ENCODE results near the gene GPSM1.

GPSM1 gene

GRCh38 chr9:136381966-136382513 is 54.7 kb downstream of the GPSM1 start:
- DNase-seq (ENCODE audit: low read depth in 2 of 2), result no peak
- no peak overlapping the region for H3K4me3 ChIP-seq (replicated peaks in 1 of 2; ENCODE audit: low read depth in 2 of 2, low read length in 2 of 2)
- TF ChIP-seq, protein P1, sequence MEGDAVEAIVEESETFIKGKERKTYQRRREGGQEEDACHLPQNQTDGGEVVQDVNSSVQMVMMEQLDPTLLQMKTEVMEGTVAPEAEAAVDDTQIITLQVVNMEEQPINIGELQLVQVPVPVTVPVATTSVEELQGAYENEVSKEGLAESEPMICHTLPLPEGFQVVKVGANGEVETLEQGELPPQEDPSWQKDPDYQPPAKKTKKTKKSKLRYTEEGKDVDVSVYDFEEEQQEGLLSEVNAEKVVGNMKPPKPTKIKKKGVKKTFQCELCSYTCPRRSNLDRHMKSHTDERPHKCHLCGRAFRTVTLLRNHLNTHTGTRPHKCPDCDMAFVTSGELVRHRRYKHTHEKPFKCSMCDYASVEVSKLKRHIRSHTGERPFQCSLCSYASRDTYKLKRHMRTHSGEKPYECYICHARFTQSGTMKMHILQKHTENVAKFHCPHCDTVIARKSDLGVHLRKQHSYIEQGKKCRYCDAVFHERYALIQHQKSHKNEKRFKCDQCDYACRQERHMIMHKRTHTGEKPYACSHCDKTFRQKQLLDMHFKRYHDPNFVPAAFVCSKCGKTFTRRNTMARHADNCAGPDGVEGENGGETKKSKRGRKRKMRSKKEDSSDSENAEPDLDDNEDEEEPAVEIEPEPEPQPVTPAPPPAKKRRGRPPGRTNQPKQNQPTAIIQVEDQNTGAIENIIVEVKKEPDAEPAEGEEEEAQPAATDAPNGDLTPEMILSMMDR (IDR thresholded peaks at IDR 0.05; ENCODE audit: low read depth, low read length), result no peak

GRCh38 chr9:136383436-136383835 is 56.1 kb downstream of the GPSM1 start:
- TF ChIP-seq, protein P1 (IDR thresholded peaks at IDR 0.05; ENCODE audit: low read depth, low read length), result no peak
- no peak overlapping the region for H3K4me3 ChIP-seq (replicated peaks in 1 of 2; ENCODE audit: low read depth in 2 of 2, low read length in 2 of 2)

DNA sequence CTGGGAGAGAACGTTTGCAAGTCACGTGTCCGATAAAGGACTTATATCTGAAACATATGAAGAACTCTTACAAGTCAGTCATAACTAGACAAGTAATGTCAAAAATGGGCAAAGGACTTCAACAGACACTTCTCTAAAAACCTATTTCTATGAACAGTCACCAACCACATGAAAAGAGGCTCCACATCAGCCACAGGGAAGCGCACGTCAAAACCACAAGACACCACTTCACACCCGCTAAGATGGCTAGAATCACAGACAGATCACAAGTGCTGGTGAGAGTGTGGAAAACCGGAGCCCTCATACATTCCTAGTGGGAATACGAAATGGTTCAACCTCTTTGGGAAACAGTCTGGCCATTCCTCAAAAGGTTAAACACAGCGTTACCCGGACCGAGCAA is 57.7 kb downstream of the GPSM1 start:
- no peak overlapping the region for H3K4me3 ChIP-seq (replicated peaks in 1 of 2; ENCODE audit: low read depth in 2 of 2, low read length in 2 of 2)
- DNase-seq (ENCODE audit: low read depth in 2 of 2), result no peak
- TF ChIP-seq, protein P1 (IDR thresholded peaks at IDR 0.05; ENCODE audit: low read depth, low read length), result no peak

More at GRCh38 chr9:136383436-136383835, 56.1 kb downstream of the GPSM1 start:
- no peak for DNase-seq (ENCODE audit: low read depth in 2 of 2)

GRCh38 chr9:136386018-136386417 is 58.7 kb downstream of the GPSM1 start:
- TF ChIP-seq, protein P1 (IDR thresholded peaks at IDR 0.05; ENCODE audit: low read depth, low read length), result no peak
- no peak overlapping the region for H3K4me3 ChIP-seq (replicated peaks in 1 of 2; ENCODE audit: low read depth in 2 of 2, low read length in 2 of 2)

DNA sequence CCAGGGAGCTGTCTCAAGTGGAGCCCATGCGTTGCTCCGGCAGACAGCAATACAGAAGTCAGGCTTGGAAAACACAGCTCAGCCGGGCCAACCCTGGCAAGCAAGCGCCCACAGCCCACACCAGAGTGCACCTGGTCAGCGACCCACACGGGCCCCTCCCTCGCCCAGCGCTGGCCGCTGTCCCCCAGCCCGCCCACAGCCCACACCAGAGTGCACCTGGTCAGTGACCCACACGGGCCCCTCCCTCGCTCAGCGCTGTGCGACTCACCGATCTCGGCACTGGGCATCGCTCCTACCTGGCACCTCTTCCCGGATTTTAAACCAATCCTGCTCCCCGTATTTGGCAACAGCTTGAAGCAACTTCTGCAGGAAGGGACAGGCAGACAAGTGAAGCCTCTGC is 59.9 kb downstream of the GPSM1 start:
- TF ChIP-seq, protein P1 (IDR thresholded peaks at IDR 0.05; ENCODE audit: low read depth, low read length), result no peak
- H3K4me3 ChIP-seq (replicated peaks in 1 of 2; ENCODE audit: low read depth in 2 of 2, low read length in 2 of 2), result no peak overlapping the region
- no peak for DNase-seq (ENCODE audit: low read depth in 2 of 2)

More at GRCh38 chr9:136386018-136386417, 58.7 kb downstream of the GPSM1 start:
- DNase-seq (ENCODE audit: low read depth in 2 of 2), result no peak

DNA sequence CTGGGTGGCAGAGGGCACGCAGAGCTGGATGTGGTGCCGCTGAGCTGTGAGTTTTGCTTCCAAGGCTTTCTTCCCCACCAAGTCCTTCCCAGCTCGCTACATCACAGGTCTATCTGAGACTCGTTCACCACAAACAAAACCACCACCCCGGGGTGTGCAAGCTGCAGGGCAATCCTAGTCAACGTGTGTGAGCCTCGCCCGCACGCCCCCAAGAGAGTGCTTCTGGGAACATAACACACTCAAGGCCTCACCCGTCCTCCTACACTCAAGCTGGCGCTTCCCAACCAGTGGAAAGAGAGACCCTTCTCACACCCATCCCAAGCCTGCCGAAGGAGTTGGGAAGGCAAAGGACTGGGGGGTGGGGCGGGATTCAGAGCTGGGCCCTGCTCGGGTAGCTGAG is 62.1 kb downstream of the GPSM1 start:
- TF ChIP-seq, protein P1 (IDR thresholded peaks at IDR 0.05; ENCODE audit: low read depth, low read length), result no peak
- no peak overlapping the region for H3K4me3 ChIP-seq (replicated peaks in 1 of 2; ENCODE audit: low read depth in 2 of 2, low read length in 2 of 2)
- no peak for DNase-seq (ENCODE audit: low read depth in 2 of 2)

Measured in cardiac fibroblast (primary cell).